GM19240 (cell line): Measurements from ENCODE around the gene TIMM17B.
A peak's percentile ranks its signal among the peaks of the same experiment; 100 is the strongest.

Source experiments
- DNase-seq: peaks from one replicate; pipeline ENCODE4 v3.0.0; 2011; ENCODE audit warnings: low spot score; ENCODE audit not compliant: insufficient read length

TIMM17B gene

GRCh38 chrX:48897625-48898306 lies at the start of gene TIMM17B, which contains the start of gene PQBP1:
Gene TIMM17B (minus strand): TSS chrX:48897768. CDS start chrX:48897749, 19 bp downstream.
Gene PQBP1 (plus strand): TSS chrX:48897930. CDS start chrX:48898510, 580 bp downstream.
- peak; percentile 74 for DNase-seq

GRCh38 chrX:48945517-48946348 lies 48.2 kb upstream of the TIMM17B start:
- DNase-seq, result peak; percentile 62

GRCh38 chrX:48942895-48943294 lies 45.3 kb upstream of the TIMM17B start:
- no peak for DNase-seq

GRCh38 chrX:48940404-48940955 lies 42.9 kb upstream of the TIMM17B start:
- DNase-seq, result no peak

- DNase-seq, result no peak
These were observed 42.1 kb upstream of the TIMM17B start for GRCh38 chrX:48939524-48940228.

GRCh38 chrX:48938721-48939425 lies 41.3 kb upstream of the TIMM17B start:
- DNase-seq, result peak; percentile 48

- DNase-seq, result peak; percentile 45
These were observed 39.7 kb upstream of the TIMM17B start for GRCh38 chrX:48937054-48937907.

- no peak for DNase-seq
These were observed 39.0 kb upstream of the TIMM17B start for GRCh38 chrX:48936429-48937053.

- no peak for DNase-seq
These were observed 37.7 kb upstream of the TIMM17B start for GRCh38 chrX:48935301-48935670.

- no peak for DNase-seq
These were observed 37.2 kb upstream of the TIMM17B start for GRCh38 chrX:48934581-48935300.

- DNase-seq, result no peak
These were observed 36.2 kb upstream of the TIMM17B start for GRCh38 chrX:48933757-48934156.

GRCh38 chrX:48927736-48928382 lies 30.3 kb upstream of the TIMM17B start:
- DNase-seq, result no peak

- no peak for DNase-seq
These were observed 29.6 kb upstream of the TIMM17B start for GRCh38 chrX:48927123-48927522.

- DNase-seq, result no peak
These were observed 26.7 kb upstream of the TIMM17B start for GRCh38 chrX:48924270-48924669.

GRCh38 chrX:48923771-48924170 lies 26.2 kb upstream of the TIMM17B start:
- DNase-seq, result no peak

GRCh38 chrX:48920718-48921104 lies 23.1 kb upstream of the TIMM17B start:
- no peak for DNase-seq

- no peak for DNase-seq
These were observed 22.6 kb upstream of the TIMM17B start for GRCh38 chrX:48919947-48920717.

GRCh38 chrX:48919360-48919841 lies 21.8 kb upstream of the TIMM17B start:
- DNase-seq, result no peak
